MCF 10A (cell line): Measurements from ENCODE around the gene PCDHB3. TPM values are rescaled to one million over a fixed set of nuclear protein-coding genes. Genes with fewer than 3 reads are reported as not detected.
A peak's percentile ranks its signal among the peaks of the same experiment; 100 is the strongest.
"Not testable (repeated sequence)": the region's sequence is repeated elsewhere in the genome, so short reads cannot be mapped to it uniquely, and the experiment has no call there.

Experiments
- BruUV-seq: library from RNA; stranded (reverse); fragments of 400-500 nt; replicated peaks from 2 replicates; lab custom pipeline; 2021; lab: Mats Ljungman, UMichigan
- CTCF ChIA-PET: fragments of 300-600 bp; sonication (Branson Sonifier 250); formaldehyde crosslinking; extraction: SDS; loops from one replicate; lab custom pipeline; 2021; ENCODE audit warnings: antibody characterized with exemption, inconsistent platforms; lab: Yijun Ruan, JAX
- POLR2A ChIA-PET: fragments of 300-600, 350-650 bp; sonication (Branson Sonifier 250); formaldehyde crosslinking; extraction: SDS; loops from one replicate; lab custom pipeline; 2020; ENCODE audit warnings: antibody characterized with exemption, inconsistent platforms; lab: Yijun Ruan, JAX
- DNase-seq: peaks from one replicate; pipeline ENCODE4 v3.0.0-alpha.2; 2018; ENCODE audit not compliant: unreplicated experiment
- H3K27ac Mint-ChIP-seq: one replicate; pipeline ENCODE4 v1.8.0; 2022; ENCODE audit warnings: mild to moderate bottlenecking, low read depth, mixed read lengths; ENCODE audit not compliant: unreplicated experiment
- H3K27me3 Mint-ChIP-seq: one replicate; pipeline ENCODE4 v1.8.0; 2022; ENCODE audit warnings: mixed read lengths; ENCODE audit not compliant: insufficient read depth, unreplicated experiment
- H3K36me3 Mint-ChIP-seq: one replicate; pipeline ENCODE4 v1.8.0; 2022; ENCODE audit warnings: mild to moderate bottlenecking, moderate library complexity, mixed read lengths; ENCODE audit not compliant: insufficient read depth, unreplicated experiment
- H3K4me1 Mint-ChIP-seq: one replicate; pipeline ENCODE4 v1.8.0; 2022; ENCODE audit warnings: mixed read lengths; ENCODE audit not compliant: insufficient read depth, unreplicated experiment
- H3K4me3 Mint-ChIP-seq: one replicate; pipeline ENCODE4 v1.8.0; 2022; ENCODE audit warnings: mild to moderate bottlenecking, moderate library complexity, mixed read lengths; ENCODE audit not compliant: unreplicated experiment
- H3K9me3 Mint-ChIP-seq: one replicate; pipeline ENCODE4 v1.8.0; 2022; ENCODE audit warnings: mixed read lengths; ENCODE audit not compliant: unreplicated experiment
- CTCF ChIP-seq: fragments of 200-600 bp; IDR thresholded peaks from one replicate; pipeline ENCODE4 v1.8.0; 2022; ENCODE audit warnings: antibody characterized with exemption, mild to moderate bottlenecking; ENCODE audit not compliant: unreplicated experiment
- intact Hi-C: fragments of 100-400 bp; cut with micrococcal nuclease; formaldehyde crosslinking; loops from 2 replicates; pipeline ENCODE4 v1.14.1; 2022
- total RNA-seq: library from RNA; stranded (reverse); gene quantifications from 2 replicates; pipeline ENCODE4 v1.2.3, GENCODE V29; 2022

The PCDHB3 gene
- total RNA-seq, 1 experiment from 2014 or later, result 0.42 TPM

- no peaks in the 10 kb centered on the region for H3K27me3 Mint-ChIP-seq
- BruUV-seq, result no TSS peak
- ChIA-PET CTCF (interaction anchor here (2.1 kb wide), 1 partner anchor 437 kb away, joined by 7 read pairs; no protein-coding TSS in a partner anchor), POLR2A (interaction anchor here (0.6 kb wide), 1 partner anchor 243 kb away, joined by 3 read pairs; the partner anchor contains the start of gene PCDHGB3)
- no peak overlapping the region for H3K27ac Mint-ChIP-seq
- H3K36me3 Mint-ChIP-seq, result peaks cover 6% of the 10 kb centered on the region
- no peaks in the 10 kb centered on the region for H3K4me1 Mint-ChIP-seq
- no peak overlapping the region for H3K4me3 Mint-ChIP-seq
- intact Hi-C loops, result no loop called here
- peaks cover 7% of the 10 kb centered on the region for H3K9me3 Mint-ChIP-seq
- DNase-seq, result no peak
- no peak for TF ChIP-seq CTCF
Observed at GRCh38 chr5:141127305-141127704, 27.0 kb downstream of the PCDHB3 start.

DNA sequence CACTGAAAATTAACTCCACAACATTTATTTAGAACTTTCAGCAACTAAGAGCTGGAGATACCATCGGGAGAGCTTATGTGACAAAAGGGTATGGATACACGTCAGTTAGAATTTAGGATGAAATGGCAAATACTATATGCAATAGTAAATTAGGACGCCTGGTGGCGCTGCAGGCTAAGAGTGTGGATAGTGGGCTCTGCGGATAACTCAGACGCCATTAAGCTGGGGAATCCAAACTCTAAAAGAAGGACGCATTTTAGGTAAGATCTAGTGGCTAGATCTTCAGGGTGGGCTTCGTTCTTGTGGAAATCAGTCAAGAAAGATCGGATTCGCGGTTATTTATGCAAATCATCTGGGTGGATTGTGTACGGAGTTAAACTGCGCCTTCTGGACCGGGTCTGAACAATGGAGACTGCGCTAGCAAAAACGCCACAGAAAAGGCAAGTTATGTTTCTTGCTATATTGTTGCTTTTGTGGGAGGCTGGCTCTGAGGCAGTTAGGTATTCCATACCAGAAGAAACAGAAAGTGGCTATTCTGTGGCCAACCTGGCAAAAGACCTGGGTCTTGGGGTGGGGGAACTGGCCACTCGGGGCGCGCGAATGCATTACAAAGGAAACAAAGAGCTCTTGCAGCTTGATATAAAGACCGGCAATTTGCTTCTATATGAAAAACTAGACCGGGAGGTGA is 34.9 kb downstream of the PCDHB3 start, which contains the start of gene PCDHB5:
Gene PCDHB5 (plus strand): TSS at position 177 of the 688 bp plus-strand sequence. CDS start 229 bp downstream, at position 406.
- H3K27ac Mint-ChIP-seq, result peak within 1 kb of the TSS; percentile 93
- peaks cover 11% of the 10 kb centered on the region for H3K36me3 Mint-ChIP-seq
- POLR2A ChIA-PET, result no interaction called here
- H3K27me3 Mint-ChIP-seq, result no peaks in the 10 kb centered on the region
- peaks cover 41% of the 10 kb centered on the region for H3K9me3 Mint-ChIP-seq
- CTCF ChIA-PET, result interaction anchor here (0.7 to 0.9 kb wide), 3 partner anchors 13 to 386 kb away, joined by 3 read pairs; no protein-coding TSS in a partner anchor
- peak within 1 kb of the TSS; percentile 96 for H3K4me3 Mint-ChIP-seq
- BruUV-seq, result TSS peak; percentile 60
- peak; percentile 60 for TF ChIP-seq CTCF
- peak; percentile 18 for DNase-seq
- intact Hi-C loops, result no loop called here
- no peaks in the 10 kb centered on the region for H3K4me1 Mint-ChIP-seq

DNA sequence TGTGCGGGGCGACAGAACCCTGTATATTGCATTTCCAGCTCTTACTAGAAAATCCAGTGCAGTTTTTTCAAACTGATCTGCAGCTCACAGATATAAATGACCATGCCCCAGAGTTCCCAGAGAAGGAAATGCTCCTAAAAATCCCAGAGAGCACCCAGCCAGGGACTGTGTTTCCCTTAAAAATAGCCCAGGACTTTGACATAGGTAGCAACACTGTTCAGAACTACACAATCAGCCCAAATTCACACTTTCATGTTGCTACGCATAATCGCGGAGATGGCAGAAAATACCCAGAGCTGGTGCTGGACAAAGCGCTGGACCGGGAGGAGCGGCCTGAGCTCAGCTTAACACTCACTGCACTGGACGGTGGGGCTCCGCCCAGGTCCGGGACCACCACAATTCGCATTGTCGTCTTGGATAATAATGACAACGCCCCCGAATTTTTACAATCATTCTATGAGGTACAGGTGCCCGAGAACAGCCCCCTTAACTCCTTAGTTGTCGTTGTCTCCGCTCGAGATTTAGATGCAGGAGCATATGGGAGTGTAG is 35.5 kb downstream of the PCDHB3 start:
- TF ChIP-seq CTCF, result no peak
- intact Hi-C loops, result no loop called here
- BruUV-seq, result no TSS peak
- Mint-ChIP-seq H3K4me1 (no peaks in the 10 kb centered on the region), H3K27me3 (no peaks in the 10 kb centered on the region), H3K27ac (peak overlapping the region; percentile 93), H3K9me3 (peaks cover 40% of the 10 kb centered on the region), H3K4me3 (peak overlapping the region; percentile 96), H3K36me3 (peaks cover 6% of the 10 kb centered on the region)
- CTCF ChIA-PET, result interaction anchor here (0.9 kb wide), 1 partner anchor 384 kb away, joined by 3 read pairs; no protein-coding TSS in a partner anchor
- POLR2A ChIA-PET, result no interaction called here
- no peak for DNase-seq

DNA sequence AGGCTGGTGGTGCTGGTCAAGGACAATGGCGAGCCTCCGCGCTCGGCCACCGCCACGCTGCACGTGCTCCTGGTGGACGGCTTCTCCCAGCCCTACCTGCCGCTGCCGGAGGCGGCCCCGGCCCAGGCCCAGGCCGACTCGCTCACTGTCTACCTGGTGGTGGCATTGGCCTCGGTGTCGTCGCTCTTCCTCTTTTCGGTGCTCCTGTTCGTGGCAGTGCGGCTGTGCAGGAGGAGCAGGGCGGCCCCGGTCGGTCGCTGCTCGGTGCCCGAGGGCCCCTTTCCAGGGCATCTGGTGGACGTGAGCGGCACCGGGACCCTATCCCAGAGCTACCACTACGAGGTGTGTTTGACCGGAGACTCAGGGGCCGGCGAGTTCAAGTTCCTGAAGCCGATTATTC is 37.1 kb downstream of the PCDHB3 start:
- intact Hi-C loops, H3K27ac Mint-ChIP-seq, BruUV-seq, H3K36me3 Mint-ChIP-seq, H3K27me3 Mint-ChIP-seq, POLR2A ChIA-PET, H3K4me3 Mint-ChIP-seq, H3K4me1 Mint-ChIP-seq, DNase-seq: not testable (repeated sequence)
- CTCF ChIA-PET, result interaction anchor here (0.7 kb wide), 1 partner anchor 140 kb away, joined by 3 read pairs; no protein-coding TSS in a partner anchor
- peaks cover 44% of the 10 kb centered on the region for H3K9me3 Mint-ChIP-seq
